Immature natural killer cell (primary cell): ENCODE measurements around the gene SRGAP2. TPM values are rescaled to one million over a fixed set of nuclear protein-coding genes. Genes with fewer than 3 reads are reported as not detected.
"Not testable (repeated sequence)": the region's sequence is repeated elsewhere in the genome, so short reads cannot be mapped to it uniquely, and the experiment has no call there.

ENCODE experiments used
- DNase-seq, 3 donors: peaks; one replicate each; pipeline ENCODE4 v3.0.0; 2022; ENCODE audit warnings: mixed read lengths in 1 of 3
- H3K27ac Mint-ChIP-seq, 6 donors: one replicate each; pipeline ENCODE4 v1.8.0; 2020; ENCODE audit warnings: mixed read lengths in 6 of 6, mild to moderate bottlenecking in 5 of 6, inconsistent platforms in 4 of 6, moderate library complexity in 3 of 6
- H3K27me3 Mint-ChIP-seq, 3 donors: one replicate each; pipeline ENCODE4 v1.8.0; 2020 to 2021; ENCODE audit warnings: low read depth in 3 of 3, mild to moderate bottlenecking in 3 of 3, mixed read lengths in 3 of 3, moderate library complexity in 3 of 3, inconsistent platforms in 1 of 3
- H3K36me3 Mint-ChIP-seq, 3 donors: one replicate each; pipeline ENCODE4 v1.8.0; 2020; ENCODE audit warnings: mixed read lengths in 3 of 3, inconsistent platforms in 2 of 3, mild to moderate bottlenecking in 2 of 3
- H3K4me1 Mint-ChIP-seq, 2 donors: one replicate each; pipeline ENCODE4 v1.8.0; 2020; ENCODE audit warnings: inconsistent platforms in 2 of 2, mild to moderate bottlenecking in 2 of 2, mixed read lengths in 2 of 2, moderate library complexity in 1 of 2
- H3K4me3 Mint-ChIP-seq, 5 donors: one replicate each; pipeline ENCODE4 v1.8.0; 2020; ENCODE audit warnings: mild to moderate bottlenecking in 5 of 5, mixed read lengths in 5 of 5, inconsistent platforms in 3 of 5, moderate library complexity in 3 of 5
- H3K9me3 Mint-ChIP-seq, 6 donors: one replicate each; pipeline ENCODE4 v1.8.0; 2020; ENCODE audit warnings: mild to moderate bottlenecking in 6 of 6, mixed read lengths in 6 of 6, inconsistent platforms in 4 of 6, moderate library complexity in 3 of 6
- polyA plus RNA-seq, 3 donors: library from polyadenylated mRNA; unstranded; fragments of 300-500 nt; fragmentation: Illumina TruSeq; gene quantifications; one replicate each; pipeline ENCODE4 v1.2.3, GENCODE V29; 2021

Gene SRGAP2
- polyA plus RNA-seq, 3 donors from 2014 or later: 2.7 to 21.3 (median 2.9) TPM

GRCh38 chr1:206221585-206221984 is 18.2 kb downstream of the SRGAP2 start:
- DNase-seq, H3K27ac Mint-ChIP-seq, H3K9me3 Mint-ChIP-seq, H3K4me1 Mint-ChIP-seq, H3K4me3 Mint-ChIP-seq, H3K27me3 Mint-ChIP-seq, H3K36me3 Mint-ChIP-seq: not testable (repeated sequence)

- DNase-seq, H3K36me3 Mint-ChIP-seq, H3K27me3 Mint-ChIP-seq, H3K4me1 Mint-ChIP-seq, H3K9me3 Mint-ChIP-seq, H3K4me3 Mint-ChIP-seq, H3K27ac Mint-ChIP-seq: not testable (repeated sequence)
Observed at GRCh38 chr1:206224190-206224776, 20.9 kb downstream of the SRGAP2 start.

GRCh38 chr1:206225386-206225785 is 22.0 kb downstream of the SRGAP2 start:
- H3K27me3 Mint-ChIP-seq, DNase-seq, H3K27ac Mint-ChIP-seq, H3K9me3 Mint-ChIP-seq, H3K4me1 Mint-ChIP-seq, H3K4me3 Mint-ChIP-seq, H3K36me3 Mint-ChIP-seq: not testable (repeated sequence)

DNA sequence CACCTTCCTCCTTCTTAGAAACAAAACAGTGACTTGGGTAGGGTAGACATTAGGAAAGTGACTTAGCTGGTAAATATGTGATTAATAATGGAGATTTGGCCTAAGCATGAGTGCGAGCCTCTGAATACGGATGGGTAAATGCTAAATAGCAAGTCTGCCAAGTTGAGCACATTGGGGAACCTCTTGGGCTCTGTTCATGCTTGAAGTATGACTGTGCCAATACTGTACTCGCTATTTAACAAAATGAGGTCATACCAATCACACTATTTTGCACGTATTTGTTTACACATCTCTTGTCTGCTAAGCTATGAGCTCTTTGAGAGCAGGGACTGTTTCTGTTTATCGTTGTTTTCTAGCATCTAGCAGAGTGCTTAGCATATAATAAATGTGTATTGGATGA is 23.5 kb downstream of the SRGAP2 start:
- H3K27me3 Mint-ChIP-seq, H3K9me3 Mint-ChIP-seq, H3K36me3 Mint-ChIP-seq, H3K4me3 Mint-ChIP-seq, H3K27ac Mint-ChIP-seq, H3K4me1 Mint-ChIP-seq, DNase-seq: not testable (repeated sequence)

DNA sequence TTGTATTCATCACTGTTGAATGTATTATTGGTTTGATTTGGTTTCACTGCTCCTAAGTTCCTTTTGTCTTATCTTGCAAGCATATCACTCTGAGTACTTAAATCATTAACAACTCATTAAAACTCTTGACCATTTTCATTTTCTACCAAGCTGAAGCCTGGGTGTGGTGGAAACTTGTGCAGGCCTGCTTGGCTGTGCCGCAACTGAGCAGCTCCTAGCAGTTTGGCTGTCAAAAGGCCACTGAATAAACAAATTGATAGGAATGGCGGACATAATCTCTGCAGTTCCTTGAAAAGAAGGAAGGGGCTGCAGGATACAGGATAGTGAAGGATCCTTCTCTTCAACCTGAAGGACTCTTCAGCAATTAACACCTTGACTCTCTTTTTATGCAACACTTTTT is 25.9 kb downstream of the SRGAP2 start:
- H3K27ac Mint-ChIP-seq, H3K4me3 Mint-ChIP-seq, H3K9me3 Mint-ChIP-seq, H3K36me3 Mint-ChIP-seq, H3K27me3 Mint-ChIP-seq, DNase-seq, H3K4me1 Mint-ChIP-seq: not testable (repeated sequence)

GRCh38 chr1:206231989-206232388 is 28.6 kb downstream of the SRGAP2 start:
- not testable (repeated sequence) for DNase-seq, H3K36me3 Mint-ChIP-seq, H3K27ac Mint-ChIP-seq, H3K9me3 Mint-ChIP-seq, H3K27me3 Mint-ChIP-seq, H3K4me1 Mint-ChIP-seq, H3K4me3 Mint-ChIP-seq

DNA sequence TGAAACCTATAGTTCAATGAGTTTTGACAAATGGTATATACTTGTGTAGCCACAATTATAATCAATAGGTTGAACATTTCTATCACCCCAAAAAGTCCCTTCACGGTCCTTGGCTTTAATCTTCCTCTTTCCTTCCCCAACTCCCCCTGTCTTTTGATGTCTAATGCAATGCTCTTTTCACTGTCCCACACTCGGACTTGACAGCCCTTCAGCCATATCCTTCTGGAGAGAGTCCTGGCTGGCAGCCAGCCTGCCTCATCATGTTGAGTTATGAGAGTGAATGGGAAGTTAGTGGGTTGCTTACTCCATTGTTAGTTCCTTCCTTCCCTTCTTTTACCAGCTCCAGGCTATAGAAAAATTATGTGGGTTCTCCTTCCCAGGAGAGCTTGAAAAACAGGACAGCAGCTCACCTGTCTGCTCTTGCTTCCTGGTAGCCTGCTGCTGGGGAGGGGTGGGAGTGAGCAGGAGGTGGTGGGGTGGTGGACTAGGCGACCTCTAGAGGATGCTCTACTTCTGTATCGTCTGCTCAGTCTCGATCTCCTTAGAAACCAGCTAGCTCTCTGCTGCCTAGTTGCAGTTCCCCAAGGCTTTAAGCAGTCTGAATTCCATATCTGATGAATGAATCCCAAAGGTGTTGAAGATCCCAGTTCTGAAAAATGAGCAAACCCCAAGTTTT is 29.8 kb downstream of the SRGAP2 start:
- H3K4me1 Mint-ChIP-seq, DNase-seq: not testable (repeated sequence)

GRCh38 chr1:206234189-206234916 is 31.0 kb downstream of the SRGAP2 start:
- not testable (repeated sequence) for H3K4me1 Mint-ChIP-seq, H3K27me3 Mint-ChIP-seq, H3K4me3 Mint-ChIP-seq, H3K27ac Mint-ChIP-seq, H3K9me3 Mint-ChIP-seq, H3K36me3 Mint-ChIP-seq, DNase-seq

More for the DNA sequence above, 29.8 kb downstream of the SRGAP2 start:
- not testable (repeated sequence) for H3K36me3 Mint-ChIP-seq, H3K27me3 Mint-ChIP-seq, H3K9me3 Mint-ChIP-seq, H3K4me3 Mint-ChIP-seq, H3K27ac Mint-ChIP-seq

- not testable (repeated sequence) for H3K27me3 Mint-ChIP-seq, H3K4me1 Mint-ChIP-seq, H3K27ac Mint-ChIP-seq, H3K9me3 Mint-ChIP-seq, H3K36me3 Mint-ChIP-seq, DNase-seq, H3K4me3 Mint-ChIP-seq
Observed at GRCh38 chr1:206235190-206235589, 31.8 kb downstream of the SRGAP2 start.

GRCh38 chr1:206240288-206240687 is 36.9 kb downstream of the SRGAP2 start:
- H3K4me3 Mint-ChIP-seq, H3K4me1 Mint-ChIP-seq, H3K27me3 Mint-ChIP-seq, DNase-seq, H3K9me3 Mint-ChIP-seq, H3K27ac Mint-ChIP-seq, H3K36me3 Mint-ChIP-seq: not testable (repeated sequence)

DNA sequence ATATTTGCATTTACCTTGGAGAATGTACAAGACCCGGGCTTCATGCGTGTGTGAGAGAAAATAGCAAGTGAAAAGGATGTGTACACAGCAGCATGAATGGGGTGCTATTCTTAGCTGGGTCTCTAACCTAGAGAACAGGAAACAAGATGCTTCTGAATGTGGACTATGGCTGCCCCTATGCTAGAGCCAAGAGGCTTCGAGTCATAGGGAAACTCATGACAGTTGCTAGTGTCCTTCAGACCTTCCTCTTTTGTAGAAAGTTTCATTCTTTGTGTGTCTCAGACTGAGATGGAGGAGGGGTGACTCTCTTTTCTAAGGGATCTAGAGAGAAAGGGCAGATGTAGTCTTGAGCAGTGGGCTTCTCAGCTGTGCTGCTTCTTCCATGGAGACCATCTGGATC is 40.0 kb downstream of the SRGAP2 start:
- not testable (repeated sequence) for DNase-seq, H3K4me1 Mint-ChIP-seq, H3K36me3 Mint-ChIP-seq, H3K27ac Mint-ChIP-seq, H3K9me3 Mint-ChIP-seq, H3K4me3 Mint-ChIP-seq, H3K27me3 Mint-ChIP-seq

DNA sequence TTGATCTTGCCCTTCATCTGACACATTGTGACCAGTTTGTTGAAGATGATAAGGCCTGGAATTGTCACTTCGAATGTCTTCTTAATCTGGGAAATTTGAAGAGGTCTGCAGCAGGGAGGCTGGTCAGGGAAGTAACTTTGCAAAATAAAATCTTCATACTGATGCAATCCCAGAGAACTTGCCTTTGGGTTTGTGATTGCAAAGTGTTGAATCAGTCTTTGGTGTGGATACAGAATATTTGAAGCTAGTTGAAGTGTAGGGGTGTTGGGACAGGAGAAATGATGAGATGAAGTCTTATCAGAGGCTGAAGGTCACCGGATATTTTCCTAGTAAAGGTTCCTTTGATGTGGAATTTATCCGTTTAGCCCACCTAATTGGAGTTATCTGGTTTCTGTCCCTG is 42.1 kb downstream of the SRGAP2 start:
- not testable (repeated sequence) for H3K4me1 Mint-ChIP-seq, H3K9me3 Mint-ChIP-seq, H3K27me3 Mint-ChIP-seq

DNA sequence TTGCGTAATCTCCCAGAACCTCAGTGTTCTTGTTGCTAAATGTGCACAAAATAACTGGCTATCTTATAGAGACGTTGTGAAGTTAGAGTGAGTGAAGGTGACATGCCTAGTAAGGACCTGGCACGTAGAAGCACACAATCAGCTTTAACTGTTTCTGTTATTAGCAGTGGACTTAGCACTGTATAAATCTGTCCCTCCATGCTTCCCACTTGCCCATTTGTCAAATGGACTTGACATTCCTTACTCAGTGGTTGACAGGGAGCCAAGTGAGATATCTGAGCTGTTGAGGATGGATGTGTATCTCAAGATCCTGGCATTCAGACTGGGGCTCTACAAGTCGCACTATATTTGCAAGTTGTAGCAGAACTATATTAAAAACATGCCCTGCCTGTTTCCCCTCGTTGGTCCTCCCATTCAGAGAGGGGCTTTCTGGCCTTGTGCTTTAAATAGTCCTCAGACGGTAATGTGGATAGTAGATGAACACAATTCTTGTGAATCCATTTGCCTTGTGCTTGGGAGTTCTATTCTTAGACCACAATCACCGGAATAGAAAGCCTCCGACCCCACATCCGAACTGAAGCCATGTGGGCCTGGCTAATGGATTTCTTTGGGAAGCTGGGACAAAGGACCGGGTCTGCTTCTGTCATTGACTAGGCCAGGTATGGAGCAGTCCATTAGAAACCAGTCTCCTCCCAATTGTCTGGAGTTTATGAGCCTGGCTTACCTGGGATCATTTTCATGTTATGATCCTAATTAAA is 43.0 kb downstream of the SRGAP2 start:
- H3K4me3 Mint-ChIP-seq, H3K27ac Mint-ChIP-seq, H3K27me3 Mint-ChIP-seq, H3K9me3 Mint-ChIP-seq, H3K36me3 Mint-ChIP-seq, DNase-seq, H3K4me1 Mint-ChIP-seq: not testable (repeated sequence)

More for the DNA sequence above, 42.1 kb downstream of the SRGAP2 start:
- H3K4me3 Mint-ChIP-seq, DNase-seq, H3K36me3 Mint-ChIP-seq, H3K27ac Mint-ChIP-seq: not testable (repeated sequence)

- not testable (repeated sequence) for H3K9me3 Mint-ChIP-seq, H3K27me3 Mint-ChIP-seq, DNase-seq, H3K27ac Mint-ChIP-seq, H3K36me3 Mint-ChIP-seq, H3K4me1 Mint-ChIP-seq, H3K4me3 Mint-ChIP-seq
Observed at GRCh38 chr1:206250953-206251681, 47.8 kb downstream of the SRGAP2 start.
